GM21825 (cell line): ENCODE measurements around the gene RPS6KL1.
"Not testable (repeated sequence)": the region's sequence is repeated elsewhere in the genome, so short reads cannot be mapped to it uniquely, and the experiment has no call there.

Experiments
- ATAC-seq: cut with Tn5 transposase; IDR thresholded peaks from one replicate; pipeline ENCODE4 v1.9.1; 2021; ENCODE audit warnings: mild to moderate bottlenecking, moderate library complexity; ENCODE audit not compliant: unreplicated experiment

Gene RPS6KL1

DNA sequence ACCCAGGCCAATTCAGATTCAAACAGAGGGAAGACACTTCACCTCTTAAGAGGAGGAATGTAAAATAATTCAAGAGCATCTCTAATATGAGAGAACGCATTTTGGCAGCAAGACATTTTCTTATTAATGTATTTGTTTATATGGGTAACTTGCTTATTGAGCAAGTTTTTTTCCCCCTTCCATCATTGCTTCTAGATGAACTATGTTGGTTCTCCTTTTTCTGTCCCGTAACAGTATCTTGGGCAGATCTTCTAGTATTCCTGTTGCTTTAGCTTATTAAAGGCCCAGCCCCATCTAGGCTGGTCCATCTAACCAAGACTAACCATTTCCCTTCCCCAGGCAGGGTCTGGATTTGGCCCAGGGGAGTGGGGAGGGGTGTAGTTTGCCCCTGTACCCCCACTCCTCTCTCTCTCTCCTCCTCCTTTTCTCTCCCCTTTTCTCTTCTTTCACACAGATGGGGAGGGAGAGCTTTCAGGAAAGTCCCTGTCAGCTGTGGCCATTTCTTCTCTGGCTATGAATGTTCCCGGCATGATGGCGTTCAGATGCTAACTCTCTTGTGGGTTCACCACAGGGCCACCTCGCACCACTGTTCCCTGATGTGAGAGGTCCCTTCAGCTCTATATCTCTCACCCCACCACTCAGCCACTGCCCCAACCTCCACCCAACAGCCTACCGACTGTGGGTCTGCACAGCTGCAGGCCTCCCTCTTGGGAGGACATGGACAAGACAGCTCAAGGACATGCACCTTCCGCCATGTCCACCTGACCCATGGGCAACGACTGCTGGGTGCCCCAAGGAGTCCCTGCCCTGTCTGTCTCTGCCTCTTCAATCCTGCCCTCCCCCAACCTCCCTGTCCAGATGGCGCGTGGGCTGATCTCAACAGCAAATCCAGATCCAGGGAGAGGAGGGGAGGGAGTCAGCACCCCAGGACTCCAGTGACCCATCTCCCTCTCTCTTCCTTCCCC lies 15.8 kb upstream of the RPS6KL1 start:
- no peak for ATAC-seq

DNA sequence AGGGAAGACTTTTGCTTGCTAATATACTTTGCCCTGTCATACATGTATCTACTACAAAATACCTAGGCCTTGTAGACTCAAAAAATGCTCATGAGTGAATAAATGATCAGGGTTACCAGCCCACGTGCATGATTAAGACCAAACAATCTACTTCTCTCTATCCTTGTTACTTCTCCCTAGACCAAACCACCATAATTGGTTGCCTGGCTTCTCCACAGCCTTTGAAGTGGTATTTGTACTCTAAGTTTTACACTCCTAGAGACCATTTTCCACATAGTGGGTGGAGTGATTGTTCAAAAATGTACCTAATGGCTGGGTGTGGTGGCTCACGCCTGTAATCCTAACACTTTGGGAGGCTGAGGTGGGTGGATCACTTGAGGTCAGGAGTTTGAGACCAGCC lies 14.1 kb upstream of the RPS6KL1 start:
- no peak for ATAC-seq

DNA sequence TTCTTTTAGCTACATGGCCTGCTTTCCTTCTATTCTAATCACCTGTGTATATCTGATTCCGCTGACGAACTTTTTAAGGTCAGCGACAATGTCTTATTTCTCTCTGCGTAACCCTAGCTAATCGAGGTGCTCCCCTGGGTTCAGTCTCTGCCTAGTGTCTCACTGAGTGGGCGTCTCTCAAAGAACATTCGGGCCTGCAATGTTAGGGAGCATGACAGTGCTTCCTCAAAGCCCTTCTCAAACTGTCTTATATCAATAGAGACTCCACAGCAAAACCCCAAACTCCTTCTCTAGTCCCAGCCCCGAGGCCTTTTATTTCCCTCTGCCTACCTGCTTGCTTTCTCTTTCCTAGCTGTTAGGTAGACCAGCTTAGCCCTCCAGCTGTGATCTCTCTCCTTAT lies 13.7 kb upstream of the RPS6KL1 start:
- ATAC-seq: no peak

DNA sequence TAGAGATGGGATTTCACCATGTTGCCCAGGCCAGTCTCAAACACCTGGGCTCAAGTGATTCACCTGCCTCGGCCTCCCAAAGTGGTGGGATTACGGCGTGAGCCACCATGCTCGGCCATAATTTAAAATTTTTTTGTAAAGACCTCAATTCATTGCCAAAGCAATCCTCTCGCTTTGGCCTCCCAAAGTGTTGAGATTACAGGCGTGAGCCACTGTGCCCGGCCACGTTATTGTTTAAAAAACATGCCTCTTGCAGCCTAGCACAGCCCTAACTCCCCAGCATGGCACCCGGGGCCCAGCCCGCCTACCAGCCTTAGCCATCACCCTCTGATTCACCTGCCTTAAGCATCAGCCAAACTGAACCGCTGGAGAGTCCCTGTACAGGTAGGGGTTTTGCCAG lies 13.1 kb upstream of the RPS6KL1 start:
- ATAC-seq: no peak

DNA sequence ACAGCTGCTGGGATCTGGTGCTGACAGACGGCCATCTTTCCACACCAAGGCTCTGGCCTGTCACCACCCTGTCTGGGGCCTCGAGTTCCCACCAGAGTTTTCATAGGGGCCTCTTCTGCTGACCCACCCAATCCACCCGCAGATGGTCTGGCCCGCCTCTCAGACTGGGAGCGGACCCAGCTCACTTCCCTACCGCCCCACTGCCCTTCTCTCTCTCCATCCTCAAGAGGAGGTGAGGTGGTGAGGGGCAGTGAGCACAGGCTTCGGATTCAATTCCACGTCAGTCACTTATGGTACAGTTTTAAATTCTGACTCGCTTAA lies 12.3 kb upstream of the RPS6KL1 start:
- ATAC-seq: no peak

DNA sequence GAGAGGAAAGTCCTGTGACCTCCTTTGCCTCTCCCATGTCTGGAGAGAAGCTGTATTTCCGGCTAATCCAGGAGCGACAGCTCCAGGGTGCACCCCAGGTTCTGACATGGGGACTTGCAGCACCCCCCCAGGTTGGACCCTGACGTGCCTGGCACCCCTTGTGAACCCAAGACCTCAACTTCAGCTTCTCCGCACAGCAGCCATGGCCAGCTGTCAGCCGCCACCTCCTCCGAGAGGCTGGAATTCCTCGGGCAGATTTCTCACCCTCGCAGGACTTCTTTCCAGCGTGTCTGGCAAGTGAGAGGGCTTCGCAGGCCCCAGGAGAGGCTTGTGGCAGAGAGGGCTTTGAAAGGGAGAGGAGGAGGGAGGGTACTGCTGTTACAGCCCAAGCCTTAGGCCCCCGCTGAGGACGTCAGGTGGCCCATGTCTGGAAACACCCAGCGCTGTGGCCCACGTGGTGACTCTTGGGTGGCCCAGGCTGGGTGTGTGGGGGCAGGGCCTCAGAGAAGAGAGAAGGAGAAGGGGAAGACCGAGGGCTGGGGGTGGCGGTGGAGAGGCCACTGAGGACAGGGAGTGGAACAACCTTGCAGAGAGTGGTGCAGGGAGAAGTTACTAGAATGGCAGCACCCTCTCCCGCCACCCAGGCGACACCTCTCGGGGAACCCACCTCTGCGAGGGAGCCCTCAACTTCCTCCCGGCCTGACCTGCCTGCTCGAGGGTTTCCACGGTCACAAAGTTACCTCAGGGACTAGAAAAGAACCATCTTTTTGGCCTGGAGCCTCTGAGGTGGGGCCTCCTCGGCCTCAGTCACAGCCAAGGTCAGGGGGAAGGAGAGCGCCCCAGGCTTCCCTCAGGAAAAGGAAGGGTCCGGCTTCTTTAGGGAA lies 11.7 kb upstream of the RPS6KL1 start:
- no peak for ATAC-seq

DNA sequence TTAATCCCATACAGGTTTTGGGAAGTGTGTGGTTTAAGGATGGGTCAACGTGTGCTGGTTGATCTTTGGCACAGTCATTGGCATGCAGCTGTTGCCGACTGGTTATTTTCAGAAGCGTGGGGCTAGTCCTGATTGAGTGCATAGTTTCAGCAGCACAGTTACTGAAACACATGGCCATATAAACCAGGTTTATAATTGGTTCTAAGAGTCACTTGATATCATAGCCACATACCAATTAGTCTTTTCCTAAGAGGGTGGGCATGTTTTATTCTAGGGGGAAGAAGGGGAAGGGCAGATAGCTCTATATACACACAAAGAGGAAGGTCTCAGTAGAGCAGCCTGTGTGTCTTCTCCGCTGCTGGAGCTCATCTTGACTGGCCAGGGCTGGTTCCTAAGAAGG lies 11.0 kb upstream of the RPS6KL1 start:
- no peak for ATAC-seq

DNA sequence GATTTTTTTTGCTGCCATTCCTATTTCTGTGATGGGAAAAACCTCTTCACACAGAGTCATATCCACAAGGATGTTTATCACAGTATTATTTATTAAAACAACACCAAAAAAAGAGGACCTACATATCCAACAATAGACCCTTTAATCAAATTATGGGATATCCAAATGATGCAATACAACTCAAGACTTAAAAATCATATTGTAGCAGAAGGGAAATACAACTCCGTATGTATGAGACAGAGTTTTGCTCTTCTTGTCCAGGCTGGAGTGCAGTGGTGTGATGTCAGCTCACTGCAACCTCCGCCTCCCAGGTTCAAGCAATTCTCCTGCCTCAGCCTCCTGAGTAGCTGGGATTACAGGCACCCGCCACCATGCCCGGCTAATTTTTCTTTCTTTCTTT lies 9.9 kb upstream of the RPS6KL1 start:
- ATAC-seq: not testable (repeated sequence)

DNA sequence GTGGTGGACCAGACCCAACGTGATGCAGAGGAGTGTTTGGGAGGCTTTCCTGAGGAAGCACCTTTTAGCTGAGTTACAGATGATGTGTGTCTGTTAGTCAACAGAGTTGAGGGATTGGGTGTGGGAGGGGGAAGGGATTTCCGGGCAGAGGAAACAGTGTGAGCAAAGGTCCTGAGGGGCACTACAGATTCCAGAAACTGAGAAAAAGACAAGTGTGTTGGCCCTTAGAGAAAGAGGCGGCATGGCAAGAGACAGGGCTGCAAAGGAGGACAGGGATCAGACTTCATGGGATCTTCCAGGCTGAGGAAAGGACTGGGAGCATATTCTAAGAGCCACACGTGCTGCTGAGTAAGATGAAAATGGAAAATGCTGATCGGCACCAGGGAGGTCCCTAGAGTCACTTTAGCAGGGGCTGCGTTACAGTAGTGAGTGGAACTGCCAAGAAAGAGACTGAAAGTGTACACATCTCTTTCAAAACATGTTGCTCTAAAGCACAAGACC lies 9.4 kb upstream of the RPS6KL1 start:
- ATAC-seq: no peak

DNA sequence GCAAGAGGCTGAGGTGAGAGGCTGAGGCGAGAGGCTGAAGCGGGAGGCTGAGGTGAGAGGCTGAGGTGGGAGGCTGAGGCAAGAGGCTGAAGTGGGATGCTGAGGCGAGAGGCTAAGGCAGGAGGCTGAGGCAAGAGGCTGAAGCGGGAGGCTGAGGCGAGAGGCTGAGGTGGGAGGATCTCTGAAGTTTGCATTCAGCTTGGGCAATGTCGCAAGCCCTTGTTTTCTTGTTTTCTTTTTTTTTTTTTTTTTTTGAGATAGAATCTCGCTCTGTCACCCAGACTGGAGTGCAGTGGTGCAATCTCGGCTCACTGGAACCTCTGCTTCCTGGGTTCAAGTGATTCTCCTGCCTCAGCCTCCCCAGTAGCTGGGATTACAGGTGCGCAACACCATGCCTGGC lies 8.7 kb upstream of the RPS6KL1 start:
- not testable (repeated sequence) for ATAC-seq

DNA sequence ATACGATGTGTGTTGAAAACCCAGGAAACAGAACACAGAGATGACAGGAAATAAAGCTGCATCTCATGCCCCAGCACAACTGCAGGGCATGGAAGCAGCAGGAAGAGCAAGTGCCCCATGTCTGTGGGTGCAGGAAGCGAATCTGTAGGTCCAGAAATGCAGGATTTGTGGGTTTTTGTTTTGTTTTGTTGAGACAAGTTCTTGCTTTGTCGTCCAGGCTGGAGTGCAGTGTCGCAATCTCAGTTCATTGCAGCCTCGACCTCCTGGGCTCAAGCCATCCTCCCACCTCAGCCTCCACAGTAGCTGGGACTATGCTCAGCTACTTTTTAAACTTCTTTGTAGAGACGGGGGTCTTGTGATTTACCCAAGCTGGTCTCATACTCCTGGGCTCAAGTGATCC lies 6.2 kb upstream of the RPS6KL1 start:
- no peak for ATAC-seq

DNA sequence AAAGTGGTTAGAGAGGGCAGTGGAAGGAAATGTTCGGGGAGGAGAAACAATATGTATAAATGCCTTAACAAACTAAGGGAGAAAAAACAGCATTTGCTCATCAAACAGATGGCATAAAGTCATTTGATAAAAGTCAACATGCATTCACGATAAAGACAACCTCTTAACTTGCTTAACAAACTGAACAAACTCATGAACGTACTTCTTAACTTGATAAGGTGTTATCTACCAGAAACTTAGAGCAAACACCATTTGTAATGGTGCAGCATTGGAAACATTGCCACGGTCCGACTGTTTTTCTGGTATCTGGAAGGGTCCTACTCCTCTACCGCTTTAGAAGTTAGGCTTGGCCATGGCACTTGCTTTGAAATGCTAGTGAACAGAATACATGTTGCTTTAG lies 4.2 kb upstream of the RPS6KL1 start:
- ATAC-seq: no peak

DNA sequence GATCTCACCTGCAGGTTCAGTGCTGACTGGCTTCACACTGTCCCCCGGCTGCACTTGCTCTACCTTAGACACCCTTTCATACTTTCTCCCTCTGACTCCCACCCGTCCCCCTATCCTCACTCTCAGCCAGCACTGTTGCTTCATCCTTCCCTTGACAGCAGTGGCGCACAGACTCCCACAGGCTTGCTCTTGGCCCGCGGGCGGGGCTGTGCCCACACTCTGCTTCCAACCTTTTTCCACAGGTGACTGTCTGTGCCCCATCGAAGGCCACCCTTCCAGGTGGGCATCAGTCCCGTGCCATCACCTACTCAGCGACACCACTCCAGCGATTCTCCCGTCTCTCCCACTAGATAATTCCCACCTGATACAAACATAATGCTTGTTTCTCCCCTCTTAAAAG lies 1.0 kb upstream of the RPS6KL1 start:
- ATAC-seq: no peak

DNA sequence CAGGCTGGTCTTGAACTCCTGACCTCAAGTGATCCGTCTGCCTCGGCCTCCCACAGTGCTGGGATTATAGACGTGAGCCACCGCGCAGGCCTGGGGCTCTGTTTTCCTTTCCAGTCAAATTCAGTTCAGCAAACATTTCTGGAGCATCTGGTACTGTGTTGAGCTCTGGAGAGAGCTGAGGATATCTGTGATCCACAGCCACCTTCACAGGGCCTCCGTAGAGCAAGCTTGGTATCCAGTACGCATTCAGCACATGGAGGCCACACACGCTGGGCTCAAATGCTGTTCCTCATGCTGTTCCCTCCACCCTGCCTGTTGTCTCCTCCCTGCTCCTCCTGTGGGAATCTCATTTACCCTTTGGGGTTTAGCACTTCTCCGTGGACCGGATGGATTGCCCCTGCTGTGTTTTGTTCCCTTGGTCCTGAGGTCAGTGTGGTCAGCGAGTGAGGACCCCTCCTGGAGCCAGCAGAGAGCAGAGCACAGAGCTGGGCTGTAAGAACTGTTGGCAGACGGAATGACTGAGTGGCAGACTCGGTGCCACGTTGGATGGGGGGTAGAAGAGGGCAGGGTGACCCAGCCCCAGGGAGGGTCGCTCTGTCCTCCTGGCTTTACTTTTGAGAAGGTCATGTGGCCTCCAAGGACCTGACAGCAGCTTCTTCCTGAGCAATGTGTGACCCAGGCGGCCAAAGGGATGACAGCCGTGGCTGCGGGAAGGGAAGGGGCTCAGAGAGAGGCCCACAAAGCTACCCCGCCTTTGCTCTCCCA lies 891 bp downstream of the RPS6KL1 start:
- no peak for ATAC-seq

DNA sequence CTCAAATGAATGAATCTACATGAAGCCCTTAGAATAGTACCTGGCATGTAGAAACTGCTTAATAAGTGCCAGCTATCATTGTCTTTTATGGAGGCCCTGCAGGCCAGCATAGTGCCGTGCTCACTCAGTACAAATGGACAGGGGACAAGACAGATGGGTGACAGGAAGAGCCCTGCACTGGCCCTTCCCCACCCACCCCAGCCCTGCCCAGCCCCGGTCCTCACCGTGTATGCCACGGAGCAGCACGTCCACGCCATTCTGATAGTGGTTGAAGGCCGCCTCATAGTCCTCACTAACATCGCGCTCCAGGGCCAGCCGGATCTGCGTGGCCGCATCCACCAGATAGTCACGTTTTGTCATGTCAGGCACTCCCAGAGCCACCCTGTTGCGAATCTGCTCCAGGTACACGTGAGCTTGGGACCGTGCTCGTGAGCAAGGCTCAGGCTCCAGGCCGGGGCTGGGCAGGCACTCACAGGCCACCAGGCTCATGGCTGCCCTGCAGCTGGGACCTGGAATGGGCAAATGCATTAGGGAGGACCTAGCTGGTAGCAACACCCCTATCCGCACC lies 1.9 kb downstream of the RPS6KL1 start:
- no peak for ATAC-seq

DNA sequence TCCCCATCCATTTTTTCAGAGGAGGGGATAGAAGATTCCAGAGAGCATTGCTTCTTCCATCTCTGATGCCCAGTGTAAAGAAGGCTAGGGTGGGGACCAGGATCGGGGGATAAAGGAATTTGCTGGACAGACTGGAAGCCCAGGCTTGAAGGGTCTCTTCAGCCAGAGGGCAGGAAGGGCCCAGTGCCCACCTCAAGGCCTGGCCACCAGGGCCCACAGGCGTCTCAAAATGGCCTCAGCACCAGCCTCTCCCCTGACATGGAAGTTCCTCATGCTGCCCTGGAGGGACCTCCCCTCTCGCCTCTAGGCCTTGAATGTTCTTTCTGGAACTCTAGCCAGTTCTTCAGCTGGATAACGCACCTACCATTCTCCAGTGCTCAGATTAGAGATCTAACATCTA lies 2.8 kb downstream of the RPS6KL1 start:
- ATAC-seq: no peak

DNA sequence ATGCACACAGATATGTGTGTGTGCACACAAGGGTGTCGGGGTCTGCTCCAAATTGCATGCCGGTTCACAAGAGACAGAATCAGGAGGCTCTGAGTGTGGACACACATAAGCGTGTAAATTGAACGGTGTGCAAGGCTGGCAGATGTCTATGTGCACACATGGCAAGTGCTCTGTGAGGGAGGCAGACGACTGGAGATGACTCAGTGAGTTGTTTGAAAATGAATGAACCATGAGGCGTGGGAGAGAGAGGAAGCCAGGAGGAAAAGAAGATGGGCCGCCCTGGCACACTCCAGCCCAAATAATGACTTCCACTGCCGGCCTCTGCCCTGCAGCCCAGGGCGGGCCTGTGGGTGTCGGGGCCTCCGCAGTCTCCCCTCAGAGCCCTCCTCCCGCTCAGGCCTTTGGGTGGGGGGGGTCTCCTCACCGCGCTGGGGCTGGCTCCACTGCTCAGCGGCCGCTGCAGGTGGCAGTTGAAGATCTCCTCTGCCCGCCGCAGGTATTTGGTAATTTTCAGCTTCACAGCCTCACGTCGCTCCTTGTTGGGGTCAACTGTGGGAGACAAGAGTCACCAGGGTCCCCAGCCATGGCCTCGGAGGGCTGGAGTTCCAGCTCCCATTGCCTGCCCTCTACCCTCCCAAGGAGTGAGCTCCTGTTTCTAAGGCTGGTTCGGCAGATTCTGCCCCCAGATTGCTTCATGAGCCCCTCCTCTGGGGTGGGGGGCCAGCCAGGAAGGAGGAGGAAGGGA lies 3.5 kb downstream of the RPS6KL1 start:
- no peak for ATAC-seq

DNA sequence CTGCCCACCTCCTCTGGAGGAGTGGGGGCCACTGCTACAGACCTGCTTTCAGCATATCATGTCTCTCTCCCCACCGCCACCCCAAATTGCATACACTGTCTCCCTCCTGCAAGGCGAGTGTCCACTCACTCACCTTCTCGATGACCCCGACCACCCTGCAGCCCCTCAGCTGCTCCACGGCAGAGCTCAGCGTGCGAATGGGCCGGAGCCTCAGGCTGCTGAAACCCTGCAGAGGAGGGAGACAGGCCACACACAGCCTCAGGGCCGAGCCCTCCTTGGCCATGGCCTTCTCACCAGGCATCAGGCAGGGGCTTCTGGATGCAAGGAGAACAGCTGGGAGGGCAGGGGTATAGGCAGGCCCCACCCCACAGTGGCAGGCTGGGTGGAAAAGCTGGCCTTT lies 4.7 kb downstream of the RPS6KL1 start:
- ATAC-seq: no peak

DNA sequence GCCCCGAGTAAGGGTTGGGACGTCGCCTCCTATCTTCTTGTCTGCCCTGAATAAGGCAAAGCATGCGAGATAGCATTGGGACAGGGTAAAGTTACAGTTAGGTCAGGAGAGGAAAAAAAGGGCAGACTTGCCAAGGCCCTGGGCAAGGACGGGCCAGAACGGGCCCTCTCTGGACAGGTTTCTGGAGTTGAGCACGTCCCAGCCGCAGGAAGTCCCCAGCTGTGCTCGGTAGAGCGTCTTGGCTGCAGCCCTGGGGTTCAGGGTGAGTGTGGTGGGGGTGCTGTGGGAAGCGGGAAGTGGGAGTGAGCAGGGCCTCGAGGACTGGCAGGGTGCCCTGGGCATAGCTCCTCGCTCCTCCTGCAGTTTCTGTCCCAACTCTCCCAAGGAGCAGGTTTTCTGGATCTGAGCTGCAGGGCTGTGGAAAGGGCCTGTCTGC lies 5.4 kb downstream of the RPS6KL1 start:
- no peak for ATAC-seq

DNA sequence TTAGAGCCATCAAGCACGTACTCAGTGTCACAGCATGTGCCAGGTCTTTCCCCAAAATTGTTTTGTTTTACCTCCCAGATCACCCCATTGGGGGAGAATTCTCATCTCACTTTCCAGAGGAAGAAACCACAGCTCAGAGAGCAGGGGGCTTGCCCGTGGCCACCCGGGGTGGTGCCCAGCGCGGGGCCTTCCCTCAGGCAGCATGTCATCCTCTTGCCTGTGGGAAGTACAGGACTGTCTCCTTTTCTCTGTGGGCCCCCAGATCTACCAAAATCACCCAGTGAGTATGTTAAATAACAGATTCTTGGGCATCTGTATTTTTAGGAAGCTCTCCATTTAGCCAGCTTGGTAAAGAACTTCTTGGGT lies 5.9 kb downstream of the RPS6KL1 start:
- ATAC-seq: no peak
